Hematopoietic multipotent progenitor cell treated with erythropoietin and hydrocortisone succinate and interleukin-3 and kit ligand, for 8 days (in vitro differentiated cells): ENCODE results near the gene SYNE2.
"Not testable (repeated sequence)": the region's sequence is repeated elsewhere in the genome, so short reads cannot be mapped to it uniquely, and the experiment has no call there.

Experiments used
- DNase-seq: peaks from one replicate; pipeline ENCODE4 v3.0.0-alpha.2; 2015

Gene SYNE2

GRCh38 chr14:63852817-63853731 lies at the start of gene SYNE2:
Gene SYNE2, plus strand, starts transcription at chr14:63853004. Its CDS starts 56,145 bp downstream, at chr14:63909149.
- DNase-seq: peak; percentile 55

GRCh38 chr14:63803221-63803791 lies 49.5 kb upstream of the SYNE2 start:
- DNase-seq: not testable (repeated sequence)

GRCh38 chr14:63806064-63806463 lies 46.7 kb upstream of the SYNE2 start:
- DNase-seq: not testable (repeated sequence)

GRCh38 chr14:63811692-63812091 lies 41.1 kb upstream of the SYNE2 start:
- DNase-seq: not testable (repeated sequence)

- DNase-seq: no peak
Observed at GRCh38 chr14:63833728-63834127, 19.1 kb upstream of the SYNE2 start.

- DNase-seq: no peak
Observed at GRCh38 chr14:63840981-63841380, 11.8 kb upstream of the SYNE2 start.

GRCh38 chr14:63843796-63844195 lies 9.0 kb upstream of the SYNE2 start:
- DNase-seq: no peak

GRCh38 chr14:63848890-63849289 lies 3.9 kb upstream of the SYNE2 start:
- no peak for DNase-seq

- DNase-seq: no peak
Observed at GRCh38 chr14:63852271-63852816, 460 bp upstream of the SYNE2 start.

GRCh38 chr14:63853831-63854293 lies 1.1 kb downstream of the SYNE2 start:
- no peak for DNase-seq

GRCh38 chr14:63854330-63854729 lies 1.5 kb downstream of the SYNE2 start:
- DNase-seq: no peak

- no peak for DNase-seq
Observed at GRCh38 chr14:63855281-63855680, 2.5 kb downstream of the SYNE2 start.

GRCh38 chr14:63857466-63858030 lies 4.7 kb downstream of the SYNE2 start:
- no peak for DNase-seq

- DNase-seq: no peak
Observed at GRCh38 chr14:63860146-63860545, 7.3 kb downstream of the SYNE2 start.

- no peak for DNase-seq
Observed at GRCh38 chr14:63862163-63862562, 9.4 kb downstream of the SYNE2 start.

- no peak for DNase-seq
Observed at GRCh38 chr14:63863004-63863403, 10.2 kb downstream of the SYNE2 start.

- DNase-seq: not testable (repeated sequence)
Observed at GRCh38 chr14:63864775-63865174, 12.0 kb downstream of the SYNE2 start.

GRCh38 chr14:63867933-63868921 lies 15.4 kb downstream of the SYNE2 start:
- no peak for DNase-seq

- DNase-seq: not testable (repeated sequence)
Observed at GRCh38 chr14:63869940-63870752, 17.3 kb downstream of the SYNE2 start.

GRCh38 chr14:63870753-63871037 lies 17.9 kb downstream of the SYNE2 start:
- not testable (repeated sequence) for DNase-seq

GRCh38 chr14:63874223-63874622 lies 21.4 kb downstream of the SYNE2 start:
- DNase-seq: no peak

GRCh38 chr14:63875311-63875710 lies 22.5 kb downstream of the SYNE2 start:
- DNase-seq: no peak
